ENCODE results near the gene MCU.
A peak's percentile ranks its signal among the peaks of the same experiment; 100 is the strongest.
"Not testable (repeated sequence)": the region's sequence is repeated elsewhere in the genome, so short reads cannot be mapped to it uniquely, and the experiment has no call there.

Gene MCU, protein sequence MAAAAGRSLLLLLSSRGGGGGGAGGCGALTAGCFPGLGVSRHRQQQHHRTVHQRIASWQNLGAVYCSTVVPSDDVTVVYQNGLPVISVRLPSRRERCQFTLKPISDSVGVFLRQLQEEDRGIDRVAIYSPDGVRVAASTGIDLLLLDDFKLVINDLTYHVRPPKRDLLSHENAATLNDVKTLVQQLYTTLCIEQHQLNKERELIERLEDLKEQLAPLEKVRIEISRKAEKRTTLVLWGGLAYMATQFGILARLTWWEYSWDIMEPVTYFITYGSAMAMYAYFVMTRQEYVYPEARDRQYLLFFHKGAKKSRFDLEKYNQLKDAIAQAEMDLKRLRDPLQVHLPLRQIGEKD

DNA sequence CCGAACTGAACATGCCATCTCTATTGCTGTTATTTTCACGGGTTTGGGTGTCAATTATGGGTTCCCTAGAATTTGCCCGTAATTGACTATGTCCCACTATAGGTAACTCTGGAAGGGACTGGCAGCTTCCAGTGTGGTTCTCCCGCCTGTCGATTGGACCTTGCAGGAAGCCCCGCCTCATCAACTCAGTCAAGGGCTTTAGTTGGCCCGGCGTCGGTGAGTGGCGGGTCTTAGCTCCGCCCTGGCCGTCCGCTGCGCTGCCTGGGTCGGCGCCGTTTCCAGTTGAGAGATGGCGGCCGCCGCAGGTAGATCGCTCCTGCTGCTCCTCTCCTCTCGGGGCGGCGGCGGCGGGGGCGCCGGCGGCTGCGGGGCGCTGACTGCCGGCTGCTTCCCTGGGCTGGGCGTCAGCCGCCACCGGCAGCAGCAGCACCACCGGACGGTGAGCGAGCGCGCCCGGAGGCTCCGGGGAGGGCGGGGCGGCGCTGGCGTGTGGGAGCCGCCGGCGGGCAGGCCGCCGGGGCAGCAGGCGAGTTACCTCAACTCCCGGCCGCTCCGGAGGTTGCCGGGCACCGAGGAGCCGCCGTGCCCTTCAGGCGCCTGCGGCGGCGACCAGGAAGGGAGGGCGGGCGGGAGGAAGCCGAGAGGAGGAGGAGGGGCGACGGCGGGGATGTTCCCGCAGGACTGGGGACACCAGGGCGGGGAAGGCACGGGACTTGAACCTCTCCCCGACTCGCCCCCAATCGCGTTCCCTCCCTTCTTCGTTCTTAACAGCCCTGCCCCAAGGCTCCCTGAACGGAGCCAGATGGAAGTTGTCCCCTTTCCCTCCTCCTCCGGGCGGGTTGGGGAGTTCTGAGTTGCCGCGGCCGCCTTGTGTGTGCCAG lies at the start of gene MCU:
Gene MCU, plus strand, starts transcription at position 281 of the 881 bp plus-strand sequence. Its CDS starts 9 bp downstream, at position 290.
- DNase-seq = peak; percentile 89

DNA sequence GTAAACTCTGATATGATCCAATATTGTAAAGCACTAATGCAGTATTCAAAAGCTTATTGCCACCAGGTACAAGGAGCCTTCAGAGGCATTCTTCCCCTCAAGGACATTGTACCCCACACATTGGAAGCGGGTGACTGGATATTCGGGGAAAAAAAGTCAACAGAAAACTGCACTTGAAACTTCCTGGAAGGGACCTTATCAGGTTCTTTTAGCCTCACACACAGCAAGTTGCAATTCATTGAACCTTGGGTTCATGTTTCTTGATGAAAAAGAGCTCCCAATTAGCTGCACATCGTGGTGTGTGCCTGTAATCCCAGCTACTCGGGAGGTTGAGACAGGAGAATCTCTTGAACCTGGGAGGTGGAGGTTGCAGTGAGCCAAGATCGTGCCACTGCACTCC lies 49.6 kb upstream of the MCU start:
- DNase-seq = no peak

DNA sequence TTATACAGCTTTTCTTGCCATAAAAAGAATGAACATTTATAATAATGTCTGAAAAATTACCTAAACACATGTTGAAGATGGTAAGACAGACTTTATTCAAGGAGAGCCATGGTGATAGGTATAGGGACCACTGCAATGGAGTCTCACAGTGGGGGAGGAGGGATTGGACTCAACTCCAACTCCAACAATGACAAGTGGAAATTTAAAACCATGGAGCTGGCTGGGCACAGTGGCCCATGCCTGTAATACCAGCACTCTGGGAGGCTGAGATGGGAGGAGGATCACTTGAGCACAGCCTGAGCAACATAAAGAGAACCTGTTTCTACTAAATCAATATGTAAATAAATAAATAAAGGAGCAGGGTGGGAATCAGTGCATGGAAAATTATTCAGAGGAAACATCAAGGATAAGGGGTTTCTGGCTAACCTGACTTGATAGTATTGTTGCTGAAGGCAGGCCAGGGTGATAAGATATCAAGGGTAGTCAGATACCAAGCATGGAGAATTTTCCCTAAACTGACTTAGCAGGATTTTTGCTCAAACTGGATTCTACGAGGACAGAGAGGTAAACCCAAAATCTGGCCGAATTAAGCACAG lies 46.6 kb upstream of the MCU start:
- DNase-seq = no peak

DNA sequence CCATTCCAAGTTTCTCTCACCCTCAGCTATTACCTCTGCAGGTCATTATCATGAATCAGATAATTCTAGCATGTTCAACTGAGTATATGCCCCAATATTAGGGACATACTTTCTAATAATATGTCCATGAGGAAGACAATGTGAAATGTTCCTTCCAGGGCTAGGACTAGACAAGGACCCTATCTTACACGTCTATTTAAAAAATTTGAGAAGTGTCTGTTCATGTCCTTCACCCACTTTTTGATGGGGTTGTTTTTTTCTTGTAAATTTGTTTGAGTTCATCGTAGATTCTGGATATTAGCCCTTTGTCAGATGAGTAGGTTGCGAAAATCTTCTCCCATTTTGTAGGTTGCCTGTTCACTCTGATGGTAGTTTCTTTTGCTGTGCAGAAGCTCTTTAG lies 45.0 kb upstream of the MCU start:
- DNase-seq = not testable (repeated sequence)

DNA sequence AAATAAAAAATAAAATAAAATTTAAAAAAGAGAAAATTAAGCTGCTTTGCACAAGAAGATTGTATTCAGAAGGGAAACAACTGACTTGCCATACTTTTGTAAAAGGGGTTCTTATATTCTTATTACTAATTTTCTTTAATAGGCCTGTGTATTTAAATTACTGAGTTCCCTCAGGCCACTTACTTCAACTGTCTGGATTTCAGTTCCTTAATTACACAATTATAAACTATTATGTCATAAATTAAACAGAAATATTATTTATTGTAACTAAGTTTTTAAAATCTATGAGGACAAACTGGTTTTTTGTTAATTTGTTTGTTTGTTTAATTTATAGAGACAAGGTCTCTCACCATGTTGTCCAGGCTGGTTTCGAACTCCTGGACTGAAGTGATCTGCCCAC lies 43.6 kb upstream of the MCU start:
- DNase-seq = no peak

GRCh38 chr10:72649291-72649690 lies 42.7 kb upstream of the MCU start:
- DNase-seq = no peak

- no peak for DNase-seq
Measured at GRCh38 chr10:72653383-72654096, 38.4 kb upstream of the MCU start.

- no peak for DNase-seq
Measured at GRCh38 chr10:72654720-72655119, 37.2 kb upstream of the MCU start.

DNA sequence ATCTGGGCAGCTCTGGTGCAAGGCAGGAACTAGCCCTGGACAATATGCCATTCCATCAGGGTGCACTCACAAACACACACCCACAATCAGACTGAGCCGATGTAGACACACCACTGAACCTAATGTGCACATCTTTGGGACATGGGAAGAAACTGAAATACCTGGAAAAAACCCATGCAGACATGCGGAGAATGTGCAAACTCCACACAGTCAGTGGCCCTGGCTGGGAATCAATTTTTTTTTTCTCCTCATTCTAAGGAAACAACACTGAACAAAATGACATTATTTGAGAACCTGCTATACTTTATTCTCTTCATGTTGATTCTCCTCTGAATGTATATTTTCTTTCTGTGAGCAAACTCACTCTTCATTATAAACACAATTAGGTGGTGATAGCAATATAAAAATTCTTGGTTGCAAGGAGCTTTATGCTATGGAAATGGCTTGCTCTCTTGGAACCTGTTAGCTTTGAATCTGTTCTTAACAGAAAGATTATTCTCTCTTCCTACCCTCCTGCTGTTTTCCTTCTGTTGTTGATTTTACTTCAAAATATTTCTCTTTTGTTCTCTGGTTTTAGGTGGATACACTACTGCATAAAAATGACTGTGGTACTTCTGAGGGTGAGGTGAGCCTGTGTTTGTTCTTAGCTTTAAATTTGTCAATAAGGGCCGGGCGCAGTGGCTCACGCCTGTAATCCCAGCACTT lies 33.1 kb upstream of the MCU start:
- no peak for DNase-seq

- no peak for DNase-seq
Measured at GRCh38 chr10:72659694-72660093, 32.2 kb upstream of the MCU start.

GRCh38 chr10:72660220-72660619 lies 31.7 kb upstream of the MCU start:
- no peak for DNase-seq

GRCh38 chr10:72661431-72661830 lies 30.5 kb upstream of the MCU start:
- no peak for DNase-seq

DNA sequence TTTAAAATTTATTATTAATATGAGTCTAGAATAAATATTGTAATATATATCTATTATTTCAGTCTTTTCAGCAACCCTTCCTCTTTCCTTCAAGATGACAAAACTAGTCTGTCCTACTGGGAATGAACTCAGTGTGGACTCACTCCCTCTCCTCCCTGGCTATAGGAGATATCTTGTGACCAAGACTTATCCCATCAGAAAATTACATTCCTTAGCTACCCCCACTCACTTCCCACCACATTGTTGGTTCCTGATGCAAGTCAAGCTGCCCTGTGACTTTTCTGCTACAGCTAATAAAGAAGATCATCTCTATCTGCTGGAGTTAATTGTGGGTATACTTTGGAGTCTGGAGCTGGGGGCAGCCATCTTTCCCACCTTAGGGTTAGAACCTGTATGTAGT lies 28.0 kb upstream of the MCU start:
- no peak for DNase-seq

- DNase-seq = no peak
Measured at GRCh38 chr10:72665925-72666324, 26.0 kb upstream of the MCU start.

DNA sequence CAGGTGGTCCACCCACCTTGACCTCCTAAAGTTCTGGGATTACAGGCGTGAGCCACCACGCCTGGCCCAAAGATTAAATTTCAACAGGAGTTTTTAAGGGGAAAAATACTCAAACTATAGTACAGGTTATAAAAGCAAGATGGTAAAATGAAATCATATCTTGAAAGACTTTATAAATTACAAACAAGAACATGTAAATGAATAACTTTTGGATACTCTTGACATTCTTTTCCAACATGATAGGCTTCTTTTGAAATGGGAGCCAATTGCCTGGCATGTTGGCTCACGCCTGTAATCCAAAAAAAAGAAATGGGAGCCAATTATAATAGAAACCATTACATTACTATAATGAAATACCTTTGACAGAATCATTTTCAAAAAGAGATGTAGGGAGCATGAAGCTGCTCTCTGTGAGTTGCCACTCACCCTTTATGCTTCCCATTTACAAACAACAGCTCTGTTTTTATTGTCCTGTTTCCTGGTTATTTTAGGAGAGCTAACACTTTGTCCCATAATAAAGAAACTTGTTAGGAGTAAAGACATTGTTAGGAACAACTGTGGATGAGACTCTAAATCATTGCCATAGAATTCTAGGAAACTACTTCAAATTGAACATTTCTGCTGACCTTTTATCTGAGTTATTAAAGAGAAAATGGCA lies 24.6 kb upstream of the MCU start:
- no peak for DNase-seq

GRCh38 chr10:72673280-72673679 lies 18.7 kb upstream of the MCU start:
- DNase-seq = no peak

GRCh38 chr10:72674174-72674573 lies 17.8 kb upstream of the MCU start:
- not testable (repeated sequence) for DNase-seq

DNA sequence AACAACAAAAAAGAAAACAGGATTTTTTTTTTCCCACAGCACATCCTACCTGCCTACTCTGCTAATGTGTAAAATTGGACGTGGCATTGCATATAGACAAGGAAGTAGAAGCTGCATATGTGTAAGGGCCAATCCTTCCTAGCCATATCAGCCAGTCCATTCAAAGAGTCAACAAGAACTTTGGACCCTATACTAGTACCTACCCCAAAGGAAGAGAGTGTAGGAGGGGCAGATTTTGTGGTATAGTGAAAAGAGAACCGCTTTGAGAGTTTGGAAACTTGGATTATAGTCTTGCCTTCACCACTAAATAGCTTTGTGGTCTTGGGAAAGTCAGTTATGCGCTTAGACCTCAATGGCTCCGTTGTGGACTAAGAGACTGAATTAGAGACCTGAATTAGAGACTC lies 12.1 kb upstream of the MCU start:
- no peak for DNase-seq

DNA sequence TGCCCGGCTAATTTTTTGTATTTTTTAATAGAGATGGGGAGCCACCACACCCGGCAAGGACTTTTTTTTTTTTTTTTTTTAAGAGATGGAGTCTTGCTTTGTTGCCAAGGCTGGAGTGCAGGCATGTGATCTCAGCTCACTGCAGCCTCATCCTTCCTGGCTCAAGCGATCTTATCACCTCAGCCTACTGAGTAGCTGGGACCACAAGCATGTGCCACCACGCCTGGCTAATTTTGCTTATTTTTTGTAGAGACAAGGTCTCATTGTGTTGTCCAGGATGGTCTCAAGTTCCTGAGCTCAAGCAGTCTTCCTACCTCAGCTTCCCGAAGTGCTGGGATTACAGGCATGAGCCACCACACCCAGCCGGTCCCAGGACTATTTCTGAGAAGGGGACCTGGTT lies 9.3 kb upstream of the MCU start:
- no peak for DNase-seq

DNA sequence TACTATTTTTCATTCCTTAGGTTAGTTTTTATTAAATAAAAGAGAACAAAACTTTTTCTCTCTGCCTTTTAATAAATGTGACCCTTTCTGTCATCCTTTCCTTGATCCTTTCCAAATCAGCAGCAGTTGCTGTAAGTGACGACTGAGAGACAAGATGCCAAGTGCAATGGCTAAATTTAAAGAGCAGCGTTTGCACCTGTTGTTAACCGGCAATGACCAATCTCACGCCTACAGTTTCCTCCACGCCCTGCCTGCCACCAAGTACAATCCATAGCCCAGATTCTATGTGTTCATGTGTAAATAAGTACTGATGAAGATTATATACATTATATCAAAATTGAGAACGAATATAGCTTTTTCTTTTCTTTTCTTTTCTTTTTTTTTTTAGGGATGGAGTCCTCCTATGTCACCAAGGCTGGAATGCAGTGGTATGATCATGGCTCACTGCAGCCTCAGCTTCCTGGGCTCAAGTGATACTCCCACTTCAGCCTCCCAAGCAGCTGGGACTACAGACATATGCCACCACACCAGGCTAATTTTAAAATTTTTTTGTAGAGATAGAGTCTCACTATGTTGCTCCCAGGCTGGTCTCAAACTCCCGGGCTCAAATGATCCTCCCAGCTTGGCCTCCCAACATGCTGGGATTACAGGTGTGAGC lies 6.5 kb upstream of the MCU start:
- no peak for DNase-seq

DNA sequence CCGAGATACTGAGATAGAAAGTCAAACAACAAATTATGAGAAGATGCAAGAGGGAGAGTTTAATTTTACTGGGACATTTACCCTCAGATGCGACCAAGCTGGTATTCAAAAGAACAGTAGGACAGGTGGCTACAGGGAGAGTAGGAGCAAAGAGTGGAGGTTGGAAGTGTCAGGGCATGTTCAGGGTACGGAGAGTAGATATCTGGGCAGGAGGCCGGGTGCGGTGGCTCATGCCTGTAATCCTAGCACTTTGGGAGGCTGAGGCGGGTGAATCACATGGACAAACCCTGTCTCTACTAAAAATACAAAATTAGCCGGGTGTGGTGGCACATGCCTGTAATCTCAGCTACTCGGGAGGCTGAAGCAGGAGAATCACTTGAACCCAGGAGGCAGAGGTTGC lies 5.5 kb upstream of the MCU start:
- DNase-seq = not testable (repeated sequence)

Data from activated effector memory CD4-positive, alpha-beta T cell treated with Interleukin-2 at 50 U/mL for 16 hours (primary cell).